ENCODE measurements around the gene CDKAL1.
"Not testable (repeated sequence)": the region's sequence is repeated elsewhere in the genome, so short reads cannot be mapped to it uniquely, and the experiment has no call there.

The CDKAL1 gene

DNA sequence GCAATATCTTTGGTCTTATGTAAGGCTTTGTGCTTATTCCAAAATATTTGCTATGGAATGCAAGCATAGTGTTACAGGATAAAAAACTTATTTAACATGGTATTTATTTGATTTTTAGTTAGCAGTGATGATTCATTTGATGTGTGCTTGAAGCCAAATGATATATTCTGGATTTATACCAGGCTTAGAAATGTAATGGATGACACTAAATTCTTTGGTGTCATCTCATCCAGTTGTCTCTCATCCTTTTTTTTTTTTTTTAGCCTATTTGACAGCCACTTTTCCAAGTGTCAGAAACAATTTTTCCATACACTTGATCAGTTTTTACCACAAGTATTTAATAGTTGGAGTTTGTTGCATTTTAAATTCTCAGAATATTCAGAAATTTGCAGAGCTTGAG is 515.3 kb downstream of the CDKAL1 start:
- Histone ChIP-seq H3K4me1 (peaks cover 12% of the 10 kb centered on the region), H3K27me3 (no peaks in the 10 kb centered on the region), H3K4me3 (ENCODE audit: low read depth, low read length) (no peak overlapping the region), H3K9me3 (no peaks in the 10 kb centered on the region), H3K36me3 (no peaks in the 10 kb centered on the region)
- no peak for TF ChIP-seq CTCF (IDR thresholded peaks at IDR 0.05; ENCODE audit: low read depth, low read length)
- DNase-seq, result no peak

DNA sequence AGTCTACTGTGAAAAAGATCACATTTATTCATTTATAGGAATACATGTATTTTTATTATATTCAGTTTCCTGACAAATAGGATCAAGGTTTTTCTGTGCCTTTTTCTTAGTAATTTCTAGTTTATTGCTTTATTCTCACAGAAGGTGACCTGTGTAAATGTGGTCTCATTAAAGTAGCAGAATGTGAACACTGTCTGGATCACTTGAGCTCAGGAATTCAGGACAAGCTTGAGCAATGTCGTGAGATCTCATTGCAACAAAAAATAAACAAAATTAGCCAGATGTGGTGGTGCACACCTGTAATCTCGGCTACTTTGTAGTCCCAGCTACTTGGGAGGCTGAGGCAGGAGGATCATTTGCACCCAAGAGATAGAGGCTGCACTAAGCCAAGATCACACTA is 516.7 kb downstream of the CDKAL1 start:
- H3K4me1 ChIP-seq, result peaks cover 12% of the 10 kb centered on the region
- TF ChIP-seq CTCF (IDR thresholded peaks at IDR 0.05; ENCODE audit: low read depth, low read length), result no peak
- no peaks in the 10 kb centered on the region for H3K9me3 ChIP-seq
- no peaks in the 10 kb centered on the region for H3K27me3 ChIP-seq
- H3K4me3 ChIP-seq (ENCODE audit: low read depth, low read length), result no peak overlapping the region
- DNase-seq, result no peak
- H3K36me3 ChIP-seq, result no peaks in the 10 kb centered on the region

DNA sequence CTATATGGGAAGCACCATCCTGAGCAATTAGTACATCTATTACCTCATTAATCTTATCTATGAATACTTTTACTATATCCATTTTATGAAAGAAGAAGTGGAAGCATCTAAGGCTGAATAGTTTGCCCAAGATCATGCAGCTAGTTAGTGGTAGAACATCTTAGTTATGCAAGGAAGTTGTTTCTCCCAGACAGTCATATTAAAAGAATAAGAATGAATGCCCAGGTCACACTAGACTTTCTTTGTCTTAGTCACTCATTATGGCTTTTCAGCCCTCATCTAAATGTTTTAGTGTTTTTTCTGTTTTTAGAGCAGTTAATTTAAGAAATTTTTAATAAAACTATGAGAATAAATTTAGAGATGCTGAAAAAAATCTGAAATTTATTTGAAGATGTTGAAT is 517.5 kb downstream of the CDKAL1 start:
- Histone ChIP-seq H3K4me3 (ENCODE audit: low read depth, low read length) (no peak overlapping the region), H3K27me3 (no peaks in the 10 kb centered on the region), H3K4me1 (peaks cover 12% of the 10 kb centered on the region; the same call in 1 of the 2 replicates), H3K9me3 (no peaks in the 10 kb centered on the region), H3K36me3 (no peaks in the 10 kb centered on the region)
- no peak for TF ChIP-seq CTCF (IDR thresholded peaks at IDR 0.05; ENCODE audit: low read depth, low read length)
- DNase-seq, result no peak

DNA sequence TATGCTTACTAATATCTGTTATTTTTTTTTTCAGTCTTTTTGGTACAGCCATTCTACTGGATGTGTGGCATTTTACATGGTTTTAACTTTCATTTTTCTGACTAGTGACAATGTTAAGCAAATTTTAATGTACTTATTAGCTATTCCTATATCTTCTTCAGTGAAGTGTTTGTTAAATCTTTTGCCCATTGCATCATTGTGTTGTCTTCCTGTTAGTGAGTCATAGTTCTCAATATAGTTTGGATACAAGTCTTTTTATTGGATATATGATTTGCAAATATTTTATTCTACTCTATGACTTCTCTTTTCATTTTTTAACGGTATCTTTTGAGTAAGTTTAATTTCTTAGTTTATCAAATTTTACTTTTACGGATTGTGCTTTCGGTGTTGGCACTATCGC is 519.4 kb downstream of the CDKAL1 start:
- peaks cover 6% of the 10 kb centered on the region; the same call in 1 of the 2 replicates for H3K4me1 ChIP-seq
- DNase-seq, result no peak
- no peaks in the 10 kb centered on the region for H3K36me3 ChIP-seq
- no peaks in the 10 kb centered on the region for H3K9me3 ChIP-seq
- H3K27me3 ChIP-seq, result no peaks in the 10 kb centered on the region
- no peak overlapping the region for H3K4me3 ChIP-seq (ENCODE audit: low read depth, low read length)
- no peak for TF ChIP-seq CTCF (IDR thresholded peaks at IDR 0.05; ENCODE audit: low read depth, low read length)

DNA sequence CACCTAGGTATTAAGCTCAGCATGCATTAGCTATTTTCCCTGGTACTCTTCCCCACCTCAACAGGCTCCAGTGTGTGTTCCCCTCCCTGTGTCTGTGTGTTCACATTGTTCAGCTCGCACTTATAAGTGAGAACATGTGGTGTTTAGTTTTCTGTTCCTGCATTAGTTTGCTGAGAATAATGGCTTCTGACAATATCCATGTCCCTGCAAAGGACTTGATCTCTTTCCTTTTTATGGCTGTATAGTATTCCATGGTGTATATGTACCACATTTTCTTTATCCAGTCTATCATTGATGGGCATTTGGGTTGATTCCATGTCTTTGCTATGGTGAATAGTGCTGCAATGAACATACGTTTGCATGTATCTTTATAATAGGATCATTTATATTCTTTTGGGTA is 521.2 kb downstream of the CDKAL1 start:
- not testable (repeated sequence) for H3K36me3 ChIP-seq; H3K9me3 ChIP-seq; H3K4me1 ChIP-seq; H3K4me3 ChIP-seq (ENCODE audit: low read depth, low read length); H3K27me3 ChIP-seq; DNase-seq

DNA sequence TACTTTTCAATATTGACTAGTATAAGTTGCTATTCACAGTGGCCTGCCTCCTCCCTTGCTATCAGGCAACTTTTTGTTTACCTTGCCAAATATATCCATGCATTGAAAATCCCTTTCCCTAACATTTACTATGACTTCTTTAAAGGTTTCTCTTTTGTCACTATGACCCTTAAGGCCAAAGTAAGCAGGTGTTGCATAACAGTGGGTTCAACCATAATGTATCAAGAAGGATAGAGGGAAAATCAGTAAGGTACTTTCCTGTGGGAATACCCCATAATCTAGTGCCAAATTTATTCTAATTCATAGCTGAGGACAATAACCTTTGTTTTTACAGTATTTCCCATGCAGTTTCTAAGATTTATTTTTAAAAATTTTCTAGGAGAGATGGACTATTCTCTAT is 527.6 kb downstream of the CDKAL1 start:
- Histone ChIP-seq H3K9me3 (no peaks in the 10 kb centered on the region), H3K36me3 (no peaks in the 10 kb centered on the region), H3K4me3 (ENCODE audit: low read depth, low read length) (no peak overlapping the region), H3K4me1 (no peaks in the 10 kb centered on the region), H3K27me3 (no peaks in the 10 kb centered on the region)
- no peak for TF ChIP-seq CTCF (IDR thresholded peaks at IDR 0.05; ENCODE audit: low read depth, low read length)
- no peak for DNase-seq

DNA sequence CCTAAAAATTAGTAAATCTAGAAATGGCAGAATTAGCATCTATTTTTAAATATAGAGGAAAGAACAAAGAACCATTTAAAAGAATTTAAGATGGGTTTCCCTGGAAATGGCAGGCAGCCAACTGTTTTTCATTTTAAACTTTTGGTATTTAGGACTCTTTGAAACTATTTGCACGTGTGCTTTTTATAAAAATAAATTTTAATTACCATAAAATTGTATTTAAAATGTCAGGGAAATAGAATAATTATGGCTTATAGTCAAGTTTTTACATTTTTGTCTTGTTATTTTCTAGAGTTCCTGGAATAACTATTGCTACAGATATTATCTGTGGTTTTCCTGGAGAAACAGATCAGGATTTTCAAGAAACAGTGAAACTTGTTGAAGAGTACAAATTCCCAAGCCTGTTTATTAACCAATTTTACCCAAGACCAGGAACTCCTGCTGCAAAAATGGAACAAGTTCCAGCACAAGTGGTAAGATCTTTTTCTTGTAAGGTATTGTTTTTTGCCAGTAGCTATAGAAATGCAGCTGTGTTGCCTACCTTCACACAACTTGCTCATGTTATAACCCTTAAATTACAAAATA is 530.6 kb downstream of the CDKAL1 start:
- H3K36me3 ChIP-seq, result no peaks in the 10 kb centered on the region
- H3K4me1 ChIP-seq, result no peaks in the 10 kb centered on the region
- no peaks in the 10 kb centered on the region for H3K9me3 ChIP-seq
- no peak overlapping the region for H3K4me3 ChIP-seq (ENCODE audit: low read depth, low read length)
- no peak for TF ChIP-seq CTCF (IDR thresholded peaks at IDR 0.05; ENCODE audit: low read depth, low read length)
- no peak for DNase-seq
- no peaks in the 10 kb centered on the region for H3K27me3 ChIP-seq

All from BE2C (cell line).